ENCODE results near the gene NKAIN2. TPM values are rescaled to one million over a fixed set of nuclear protein-coding genes. Genes with fewer than 3 reads are reported as not detected.

Gene NKAIN2
- total RNA-seq, 1 donor from 2014 or later = 0.56 TPM

- H3K27ac Mint-ChIP-seq (ENCODE audit: unreplicated experiment) = no peak overlapping the region
- DNase-seq = no peak
- H3K36me3 Mint-ChIP-seq (ENCODE audit: unreplicated experiment) = no peaks in the 10 kb centered on the region
- TF ChIP-seq CTCF (IDR thresholded peaks at IDR 0.05; ENCODE audit: partially characterized antibody, unreplicated experiment) = no peak
- H3K4me3 Mint-ChIP-seq (ENCODE audit: unreplicated experiment) = no peak overlapping the region
- H3K9me3 Mint-ChIP-seq (ENCODE audit: unreplicated experiment) = no peaks in the 10 kb centered on the region
- H3K4me1 Mint-ChIP-seq (ENCODE audit: low read depth, unreplicated experiment) = no peaks in the 10 kb centered on the region
- H3K27me3 Mint-ChIP-seq (ENCODE audit: unreplicated experiment) = no peaks in the 10 kb centered on the region
Observed at GRCh38 chr6:124777863-124778262, 974.2 kb downstream of the NKAIN2 start.

DNA sequence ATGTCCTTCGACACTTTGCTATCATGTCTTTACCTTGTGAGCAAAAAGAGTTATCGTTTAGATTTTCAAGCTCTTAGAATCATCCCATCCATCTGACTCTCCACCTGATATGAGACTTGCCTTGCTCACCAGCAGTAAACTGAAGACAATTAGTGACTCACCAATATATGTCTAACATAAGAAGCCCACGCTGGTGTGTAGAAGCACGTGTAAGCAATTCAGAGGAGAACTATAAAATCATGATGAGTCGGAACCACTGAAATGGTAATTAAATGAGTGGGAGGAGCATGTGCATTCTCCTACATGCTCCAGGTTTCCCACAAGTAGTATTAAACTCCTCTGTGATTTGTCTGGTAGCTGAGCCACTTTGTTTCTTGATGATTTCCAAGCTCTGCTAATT, 977.0 kb downstream of the NKAIN2 start:
- no peak for DNase-seq
- Mint-ChIP-seq H3K27ac (ENCODE audit: unreplicated experiment) (no peak overlapping the region), H3K4me3 (ENCODE audit: unreplicated experiment) (no peak overlapping the region), H3K4me1 (ENCODE audit: low read depth, unreplicated experiment) (no peaks in the 10 kb centered on the region), H3K9me3 (ENCODE audit: unreplicated experiment) (no peaks in the 10 kb centered on the region), H3K36me3 (ENCODE audit: unreplicated experiment) (no peaks in the 10 kb centered on the region), H3K27me3 (ENCODE audit: unreplicated experiment) (no peaks in the 10 kb centered on the region)
- no peak for TF ChIP-seq CTCF (IDR thresholded peaks at IDR 0.05; ENCODE audit: partially characterized antibody, unreplicated experiment)

DNA sequence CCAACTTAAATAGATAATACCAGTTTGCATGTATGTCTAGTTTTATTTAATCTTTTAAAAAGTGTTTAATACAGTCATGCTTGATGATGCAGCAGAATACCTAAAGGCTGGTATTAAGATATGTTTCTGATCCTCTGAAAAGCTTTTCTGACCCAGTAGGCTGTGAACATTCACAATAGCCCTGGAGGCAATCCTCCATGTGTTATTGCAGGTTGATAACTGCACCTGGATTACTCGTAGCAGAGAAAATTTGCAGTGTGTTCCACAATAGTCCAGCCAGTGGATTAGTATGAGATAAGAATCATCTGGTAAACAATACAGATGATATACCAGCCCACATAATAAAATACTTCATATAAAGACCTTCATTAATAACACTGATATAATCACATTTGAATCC, 979.7 kb downstream of the NKAIN2 start:
- H3K36me3 Mint-ChIP-seq (ENCODE audit: unreplicated experiment) = no peaks in the 10 kb centered on the region
- H3K4me3 Mint-ChIP-seq (ENCODE audit: unreplicated experiment) = no peak overlapping the region
- H3K9me3 Mint-ChIP-seq (ENCODE audit: unreplicated experiment) = no peaks in the 10 kb centered on the region
- TF ChIP-seq CTCF (IDR thresholded peaks at IDR 0.05; ENCODE audit: partially characterized antibody, unreplicated experiment) = no peak
- H3K27ac Mint-ChIP-seq (ENCODE audit: unreplicated experiment) = no peak overlapping the region
- DNase-seq = no peak
- no peaks in the 10 kb centered on the region for H3K27me3 Mint-ChIP-seq (ENCODE audit: unreplicated experiment)
- no peaks in the 10 kb centered on the region for H3K4me1 Mint-ChIP-seq (ENCODE audit: low read depth, unreplicated experiment)

- TF ChIP-seq CTCF (IDR thresholded peaks at IDR 0.05; ENCODE audit: partially characterized antibody, unreplicated experiment) = no peak
- peaks cover 2% of the 10 kb centered on the region for H3K4me1 Mint-ChIP-seq (ENCODE audit: low read depth, unreplicated experiment)
- no peak overlapping the region for H3K4me3 Mint-ChIP-seq (ENCODE audit: unreplicated experiment)
- no peak for DNase-seq
- no peaks in the 10 kb centered on the region for H3K27me3 Mint-ChIP-seq (ENCODE audit: unreplicated experiment)
- H3K36me3 Mint-ChIP-seq (ENCODE audit: unreplicated experiment) = no peaks in the 10 kb centered on the region
- H3K27ac Mint-ChIP-seq (ENCODE audit: unreplicated experiment) = no peak overlapping the region
- H3K9me3 Mint-ChIP-seq (ENCODE audit: unreplicated experiment) = no peaks in the 10 kb centered on the region
Observed at GRCh38 chr6:124791156-124791555, 987.5 kb downstream of the NKAIN2 start.

DNA sequence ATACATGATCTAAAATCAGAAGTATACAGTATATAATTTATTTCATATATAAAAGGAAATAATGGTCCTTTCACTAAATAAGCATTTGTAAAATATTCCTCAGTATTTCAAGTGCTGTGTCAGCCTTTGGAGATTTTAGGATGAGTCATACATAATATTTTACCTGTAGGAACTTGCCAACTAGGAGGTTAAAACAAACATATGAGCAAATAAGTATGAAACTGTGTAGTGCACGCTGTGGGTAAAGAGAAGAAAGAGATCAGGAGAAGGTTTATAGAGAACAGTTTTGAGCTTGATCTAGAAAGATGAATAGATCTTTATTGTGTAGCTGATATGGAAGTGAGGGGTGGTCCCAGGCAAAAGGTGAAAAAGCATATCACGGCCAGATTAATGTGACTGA, 988.7 kb downstream of the NKAIN2 start:
- TF ChIP-seq CTCF (IDR thresholded peaks at IDR 0.05; ENCODE audit: partially characterized antibody, unreplicated experiment) = no peak
- H3K36me3 Mint-ChIP-seq (ENCODE audit: unreplicated experiment) = no peaks in the 10 kb centered on the region
- H3K4me1 Mint-ChIP-seq (ENCODE audit: low read depth, unreplicated experiment) = peaks cover 2% of the 10 kb centered on the region
- no peaks in the 10 kb centered on the region for H3K9me3 Mint-ChIP-seq (ENCODE audit: unreplicated experiment)
- no peaks in the 10 kb centered on the region for H3K27me3 Mint-ChIP-seq (ENCODE audit: unreplicated experiment)
- no peak overlapping the region for H3K4me3 Mint-ChIP-seq (ENCODE audit: unreplicated experiment)
- H3K27ac Mint-ChIP-seq (ENCODE audit: unreplicated experiment) = no peak overlapping the region
- DNase-seq = no peak

Measured in glutamatergic neuron (in vitro differentiated cells).